Measurements from ENCODE around the gene SLC35D2.

Gene SLC35D2

GRCh38 chr9:96420468-96421219, 37.1 kb upstream of the SLC35D2 start:
- no peak for FAIRE-seq
- no peak for TF ChIP-seq CTCF (IDR thresholded peaks at IDR 0.05; ENCODE audit: insufficient read depth, missing control alignments)
- DNase-seq (ENCODE audit: insufficient read length, low spot score) = no peak

- DNase-seq (ENCODE audit: insufficient read length, low spot score) = no peak
- TF ChIP-seq CTCF (IDR thresholded peaks at IDR 0.05; ENCODE audit: insufficient read depth, missing control alignments) = no peak
- no peak for FAIRE-seq
Observed at GRCh38 chr9:96419691-96419969, 36.1 kb upstream of the SLC35D2 start.

- no peak for FAIRE-seq
Observed at GRCh38 chr9:96418920-96419690, 35.6 kb upstream of the SLC35D2 start.

GRCh38 chr9:96418083-96418919, 34.8 kb upstream of the SLC35D2 start, which contains the start of gene ZNF367:
Gene ZNF367 (minus strand): TSS chr9:96418370. CDS start chr9:96418032, 338 bp downstream.
- no peak for TF ChIP-seq CTCF (IDR thresholded peaks at IDR 0.05; ENCODE audit: insufficient read depth, missing control alignments)
- FAIRE-seq = no peak
- peak; percentile 57 for DNase-seq (ENCODE audit: insufficient read length, low spot score)

More at GRCh38 chr9:96418920-96419690, 35.6 kb upstream of the SLC35D2 start:
- DNase-seq (ENCODE audit: insufficient read length, low spot score) = peak; percentile 25
- TF ChIP-seq CTCF (IDR thresholded peaks at IDR 0.05; ENCODE audit: insufficient read depth, missing control alignments) = no peak

GRCh38 chr9:96417661-96418082, 34.2 kb upstream of the SLC35D2 start:
- no peak for FAIRE-seq
- TF ChIP-seq CTCF (IDR thresholded peaks at IDR 0.05; ENCODE audit: insufficient read depth, missing control alignments) = no peak
- DNase-seq (ENCODE audit: insufficient read length, low spot score) = no peak

- DNase-seq (ENCODE audit: insufficient read length, low spot score) (peak; percentile 43), FAIRE-seq (no peak)
- TF ChIP-seq CTCF (IDR thresholded peaks at IDR 0.05; ENCODE audit: insufficient read depth, missing control alignments) = no peak
Observed at GRCh38 chr9:96417051-96417586, 33.6 kb upstream of the SLC35D2 start.
